GM19397 (cell line): ENCODE results near the gene SLC22A12.

ENCODE experiments used
- ATAC-seq: cut with Tn5 transposase; IDR thresholded peaks from one replicate; pipeline ENCODE4 v1.9.1; 2021; ENCODE audit warnings: mild to moderate bottlenecking, moderate library complexity; ENCODE audit not compliant: unreplicated experiment

Gene SLC22A12

DNA sequence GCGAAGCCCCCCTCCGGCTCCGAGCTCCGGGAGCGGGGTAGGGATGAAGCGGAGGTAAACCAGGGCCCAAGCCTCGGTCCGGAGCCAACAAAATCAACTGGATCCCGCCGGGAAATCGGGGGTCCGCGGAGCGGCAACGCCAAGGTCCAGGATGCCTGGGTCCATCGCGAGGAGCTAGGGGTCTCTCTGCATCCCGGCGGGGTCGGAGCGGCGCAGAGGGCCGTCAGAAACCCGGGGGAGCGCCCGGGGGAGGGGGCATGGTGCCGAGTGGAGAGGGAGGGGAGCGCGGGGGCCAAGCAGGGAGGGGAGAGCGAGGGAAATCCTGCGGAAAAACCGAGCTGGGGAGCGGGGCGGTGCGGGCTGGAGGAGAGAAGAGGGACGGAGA, 51.8 kb downstream of the SLC22A12 start:
- ATAC-seq: no peak

DNA sequence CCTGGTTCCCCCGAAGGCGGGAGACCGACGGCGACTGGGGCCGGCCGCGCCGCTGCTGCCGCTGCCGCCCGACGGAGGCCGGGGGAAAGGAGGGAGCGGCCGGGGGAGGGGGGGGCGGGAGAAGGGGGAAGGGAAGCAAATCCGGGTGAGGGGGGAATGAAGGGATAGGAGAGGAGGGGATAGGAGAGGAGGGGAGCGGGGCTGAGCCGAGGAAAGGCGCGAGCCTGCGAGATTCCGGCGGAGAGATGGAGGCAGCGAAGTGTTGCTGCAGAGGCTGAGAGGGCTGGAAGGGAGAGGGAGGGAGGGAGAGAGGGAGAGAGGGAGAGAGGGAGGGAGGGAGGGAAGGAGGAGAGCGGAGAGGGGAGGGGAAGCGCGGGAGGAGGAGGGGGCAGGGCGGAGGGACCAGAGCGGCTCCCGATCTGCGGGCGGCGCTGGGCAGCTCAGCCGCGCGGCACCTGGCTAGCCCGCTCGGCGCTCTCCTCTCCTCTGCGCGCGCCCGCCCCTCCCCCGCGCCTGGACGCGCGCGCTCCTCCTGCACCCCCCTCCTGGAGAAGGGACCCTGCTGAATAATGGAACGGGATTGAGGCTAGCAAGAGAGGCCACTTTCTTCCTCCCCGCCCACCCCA, 52.3 kb downstream of the SLC22A12 start:
- no peak for ATAC-seq

GRCh38 chr11:64643920-64644646, 53.1 kb downstream of the SLC22A12 start:
- no peak for ATAC-seq

DNA sequence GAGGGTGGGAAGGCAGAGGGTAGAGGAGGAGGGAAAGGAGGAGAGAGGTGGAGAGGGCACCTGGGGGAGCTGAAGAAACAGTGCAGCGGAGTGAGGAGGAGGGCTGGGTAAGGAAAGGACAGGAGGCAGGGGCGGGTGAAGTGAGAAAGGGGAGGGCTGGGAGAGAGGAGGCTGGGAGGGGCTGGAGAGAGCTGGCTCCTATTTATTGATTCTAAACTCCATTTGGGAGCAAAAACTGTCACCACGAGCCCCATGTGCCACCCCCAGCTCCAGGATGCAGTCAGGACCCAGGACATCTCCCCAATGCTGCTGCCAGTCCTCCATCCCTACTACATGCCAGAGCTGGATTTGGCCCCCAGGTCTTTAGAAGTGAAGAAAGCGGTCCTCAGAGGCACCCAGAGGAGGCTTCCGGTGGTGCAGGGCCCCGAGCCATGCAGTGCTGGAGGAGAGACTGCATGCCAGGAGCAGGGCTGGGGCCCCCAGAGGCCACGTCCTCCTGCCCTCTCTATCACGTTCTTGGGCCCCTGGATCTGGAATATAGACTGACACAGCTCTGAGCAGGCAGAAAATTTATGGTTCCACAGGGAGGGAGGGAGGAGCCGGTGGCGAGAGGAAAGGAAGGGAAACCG, 53.7 kb downstream of the SLC22A12 start:
- ATAC-seq: no peak

DNA sequence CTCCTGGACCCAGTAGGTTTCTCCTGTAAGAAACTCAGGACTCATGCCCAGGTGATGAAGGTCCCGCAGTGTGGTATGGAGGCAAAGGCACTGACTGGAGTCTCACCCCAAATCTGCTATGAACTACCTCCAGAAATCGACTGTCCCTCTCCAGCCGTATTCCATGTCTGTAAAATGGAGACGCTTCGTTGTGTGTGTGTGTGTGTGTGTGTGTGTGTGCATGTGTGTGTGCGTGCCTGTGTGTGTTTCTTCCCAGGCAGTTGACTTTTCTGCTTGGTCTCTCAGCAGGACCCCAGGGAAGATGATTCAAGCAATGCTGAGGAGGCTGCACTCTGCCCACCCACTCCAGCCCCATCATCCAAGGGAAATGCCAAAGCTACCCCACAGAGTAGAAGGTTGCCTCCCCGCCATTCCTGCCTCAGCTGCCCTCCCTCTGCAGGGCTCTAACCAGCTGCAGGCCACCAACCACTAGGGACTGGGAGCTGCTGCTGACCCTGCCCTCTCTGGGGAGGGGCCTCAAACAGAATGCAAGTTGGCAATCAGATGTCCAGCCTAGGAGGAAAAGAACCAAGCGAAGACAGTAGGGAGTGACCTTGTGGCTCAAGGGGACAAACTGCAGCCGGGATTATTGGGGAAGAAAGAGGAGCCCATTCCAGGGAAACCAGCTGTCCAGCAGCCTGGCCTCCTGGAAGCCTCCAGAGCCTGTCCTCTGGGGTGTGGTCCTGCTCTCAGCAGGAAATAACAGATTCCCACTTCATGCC, 56.2 kb downstream of the SLC22A12 start:
- no peak for ATAC-seq

GRCh38 chr11:64648551-64648950, 57.5 kb downstream of the SLC22A12 start:
- ATAC-seq: no peak

DNA sequence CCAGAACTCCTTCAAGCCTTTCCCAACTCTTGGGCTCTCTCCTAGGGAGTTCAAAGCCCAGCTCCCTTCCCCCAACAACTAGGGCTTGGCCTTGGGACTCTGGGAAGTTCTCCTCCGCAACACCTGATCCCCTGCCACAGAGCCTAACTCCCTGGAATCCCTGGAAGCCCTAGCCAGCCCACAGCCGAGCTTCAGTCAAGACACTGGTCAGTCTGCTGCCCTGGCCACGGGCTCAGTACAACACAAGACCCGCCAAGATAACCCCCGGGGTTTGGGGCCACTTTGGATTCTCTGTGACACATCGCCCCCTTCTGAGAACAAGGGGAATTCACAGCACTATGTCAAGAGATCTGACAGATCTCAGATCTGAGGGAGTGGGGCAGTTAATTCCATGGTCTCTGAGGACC, 58.3 kb downstream of the SLC22A12 start:
- ATAC-seq: no peak

- ATAC-seq: no peak
These were observed 60.0 kb downstream of the SLC22A12 start for GRCh38 chr11:64650923-64651523.
